Suppressor macrophage treated with lipopolysaccharide for 1 hour (primary cell): ENCODE measurements around the gene SEH1L.
"Not testable (repeated sequence)": the region's sequence is repeated elsewhere in the genome, so short reads cannot be mapped to it uniquely, and the experiment has no call there.

Experiments used
- DNase-seq, 3 donors: peaks; one replicate each; pipeline ENCODE4 v3.0.0-alpha.2; 2020 to 2022

The SEH1L gene

DNA sequence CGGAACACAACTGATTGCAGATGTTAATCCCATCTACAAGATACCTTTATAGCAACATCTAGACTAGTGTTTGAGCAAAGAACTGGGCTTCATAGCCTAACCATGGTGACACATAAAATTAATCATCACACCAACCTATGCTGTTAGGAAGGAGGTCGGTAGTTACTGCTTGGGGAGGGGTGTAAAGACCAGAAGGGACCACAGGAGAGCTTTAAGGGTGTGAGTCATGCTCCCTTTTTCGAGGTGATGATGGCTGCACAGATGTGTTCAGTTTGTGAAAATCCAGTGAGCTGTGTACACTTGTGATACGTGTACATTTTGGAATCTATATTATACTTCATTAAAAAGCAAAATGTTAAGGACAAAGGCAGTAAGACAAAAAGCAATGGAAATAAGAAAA lies 4.6 kb upstream of the SEH1L start:
- DNase-seq: no peak

DNA sequence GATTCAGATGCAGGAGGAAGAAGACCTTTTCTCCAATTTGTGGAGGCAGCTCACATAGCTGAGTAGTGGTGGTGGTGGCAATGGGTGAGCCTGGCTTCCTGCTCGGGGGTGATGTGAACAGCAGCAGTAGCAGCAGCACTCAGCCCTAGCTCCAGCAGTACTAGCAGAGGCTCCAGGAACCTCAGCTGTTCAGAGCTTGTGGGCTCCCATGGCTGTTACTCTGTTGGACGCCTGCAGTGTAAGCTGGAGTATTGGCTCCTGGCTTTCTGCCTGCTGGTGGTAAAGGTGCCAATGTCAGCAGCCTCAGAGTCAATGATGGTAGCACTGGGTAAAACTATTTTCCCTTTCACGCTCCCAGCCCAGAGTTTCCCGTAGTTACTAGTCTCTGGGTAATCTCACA lies 3.1 kb upstream of the SEH1L start:
- DNase-seq: peak in 2 of 3 donors; percentile 16 to 19

DNA sequence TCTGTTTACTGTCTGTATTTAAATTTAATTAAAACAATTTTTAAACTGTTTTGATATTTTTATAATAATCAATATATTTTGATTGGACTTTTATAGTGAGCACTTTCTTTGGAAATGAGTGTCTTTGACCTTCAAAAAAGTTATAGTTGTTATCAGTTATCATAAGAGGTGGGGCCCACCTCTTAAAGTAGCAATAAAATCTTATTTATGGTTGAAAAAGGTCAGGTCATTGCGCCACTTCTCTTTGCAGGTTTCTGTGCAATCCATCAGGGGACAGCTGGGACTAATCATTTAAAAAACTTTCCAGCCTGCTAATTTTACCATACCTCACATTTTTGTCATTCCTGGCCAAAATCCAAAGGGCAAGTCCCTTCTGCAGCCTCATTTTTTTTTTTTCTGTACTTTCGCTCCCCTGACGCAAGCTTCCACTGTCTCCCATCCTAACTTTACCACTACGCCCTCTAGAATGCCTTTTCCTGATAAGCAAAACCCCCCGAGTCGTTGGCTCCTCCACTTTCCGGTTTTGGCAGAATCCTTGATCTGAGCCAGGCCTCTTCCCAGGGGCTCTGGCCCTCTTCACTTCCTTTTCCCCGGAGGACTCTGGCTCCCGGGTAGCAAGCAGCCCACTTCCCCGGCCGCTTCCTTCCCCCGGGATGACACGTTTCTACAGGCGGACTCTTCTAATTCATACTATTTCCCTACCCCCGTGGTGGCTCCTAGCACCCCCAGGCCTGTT lies 1.1 kb upstream of the SEH1L start:
- DNase-seq: peak; percentile 63 to 81 (median 74)

DNA sequence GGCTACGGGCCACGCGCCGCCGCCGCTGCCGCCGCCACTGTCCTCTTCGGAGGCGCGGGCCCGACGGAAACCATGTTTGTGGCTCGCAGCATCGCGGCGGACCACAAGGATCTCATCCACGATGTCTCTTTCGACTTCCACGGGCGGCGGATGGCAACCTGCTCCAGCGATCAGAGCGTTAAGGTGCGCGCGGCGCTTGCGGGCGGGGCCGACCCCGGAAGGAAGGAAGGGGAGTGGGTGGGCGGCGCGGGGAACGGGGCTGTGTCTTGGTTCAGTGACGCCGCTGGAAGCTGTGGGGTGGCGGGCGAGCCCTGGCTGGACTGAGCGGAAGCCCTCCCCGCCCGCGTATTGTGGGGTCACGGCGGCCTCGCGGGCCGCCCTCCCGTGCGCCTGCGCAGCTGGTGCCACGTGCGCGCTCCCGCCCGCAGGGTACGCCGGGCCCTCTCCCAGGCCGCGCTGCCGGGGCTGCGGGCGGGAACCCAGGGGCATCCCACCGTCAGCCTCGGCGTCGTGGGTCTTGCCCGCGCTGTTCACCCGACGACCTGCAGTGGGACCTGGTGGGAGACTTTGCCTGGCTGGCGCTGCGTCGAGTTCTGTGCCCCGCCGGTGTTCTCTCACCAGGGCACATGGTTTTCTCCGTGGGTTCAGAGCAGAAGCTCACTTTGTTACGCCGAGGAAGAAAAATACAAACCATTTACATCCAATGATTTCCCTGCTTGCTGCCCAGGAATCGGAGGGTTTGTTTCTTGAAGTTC lies 416 bp downstream of the SEH1L start:
- peak; percentile 94 to 97 (median 97) for DNase-seq

DNA sequence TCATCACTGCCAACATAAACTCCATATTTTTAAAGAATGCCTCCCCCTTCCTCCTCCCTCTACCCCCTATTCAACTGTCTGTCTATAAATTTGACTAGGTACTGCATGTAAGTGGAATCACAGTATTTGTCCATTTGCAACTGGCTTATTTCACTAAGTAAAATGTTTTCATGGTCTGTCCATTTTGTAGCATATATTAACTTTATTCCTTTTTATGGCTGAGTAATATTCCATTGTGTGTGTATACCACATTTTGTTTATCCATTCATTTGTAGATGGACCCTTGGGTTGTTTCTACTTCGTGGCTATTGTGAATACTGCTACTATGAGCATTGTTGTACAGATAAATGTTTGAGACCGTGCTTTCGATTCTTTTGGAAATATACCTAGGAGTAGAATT lies 10.7 kb downstream of the SEH1L start:
- DNase-seq: no peak

DNA sequence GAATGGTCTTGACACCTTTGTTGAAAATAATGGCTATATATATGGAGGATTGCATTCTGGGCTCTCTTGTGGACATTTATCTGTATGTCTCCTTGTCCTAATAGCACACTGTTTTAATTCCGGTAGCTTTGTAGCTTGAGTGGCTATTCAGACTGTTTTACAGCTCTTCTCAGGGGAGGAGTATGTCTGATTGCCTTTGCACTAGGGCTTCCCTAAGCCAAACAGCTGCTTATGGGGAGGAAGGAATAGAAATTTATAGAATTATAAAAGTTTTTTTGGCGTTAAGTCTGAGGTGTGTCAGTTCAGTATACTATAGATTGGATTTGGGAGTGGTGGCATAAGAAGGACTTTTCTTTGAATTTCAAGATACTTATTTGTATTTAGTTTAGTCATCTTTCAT lies 12.6 kb downstream of the SEH1L start:
- DNase-seq: no peak

DNA sequence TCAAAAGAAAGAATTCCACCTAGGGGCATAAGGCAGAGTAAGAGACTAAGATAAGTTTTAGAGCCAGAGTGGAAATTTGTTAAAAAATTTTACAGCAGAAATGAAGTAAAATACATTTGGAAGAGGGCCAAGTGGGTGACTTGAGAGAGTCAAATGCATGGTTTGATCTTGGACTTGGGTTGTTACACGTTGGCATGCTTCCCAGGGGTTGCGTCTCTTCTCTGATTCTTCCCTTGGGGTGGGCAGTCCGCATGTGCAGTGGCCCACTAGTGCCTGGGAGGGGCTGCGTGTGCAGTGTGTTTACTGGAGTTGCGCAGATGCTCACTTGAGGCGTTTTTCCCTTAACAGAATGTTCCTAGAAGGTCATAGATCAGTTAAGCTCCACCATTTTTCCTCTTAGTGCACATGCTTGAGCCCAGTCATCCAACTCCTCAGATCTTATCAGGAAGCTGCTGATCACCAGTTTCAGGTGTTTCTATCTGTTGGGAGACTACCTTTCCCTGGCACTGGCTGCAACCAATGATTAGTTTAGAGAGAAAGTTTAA lies 13.1 kb downstream of the SEH1L start:
- DNase-seq: no peak

DNA sequence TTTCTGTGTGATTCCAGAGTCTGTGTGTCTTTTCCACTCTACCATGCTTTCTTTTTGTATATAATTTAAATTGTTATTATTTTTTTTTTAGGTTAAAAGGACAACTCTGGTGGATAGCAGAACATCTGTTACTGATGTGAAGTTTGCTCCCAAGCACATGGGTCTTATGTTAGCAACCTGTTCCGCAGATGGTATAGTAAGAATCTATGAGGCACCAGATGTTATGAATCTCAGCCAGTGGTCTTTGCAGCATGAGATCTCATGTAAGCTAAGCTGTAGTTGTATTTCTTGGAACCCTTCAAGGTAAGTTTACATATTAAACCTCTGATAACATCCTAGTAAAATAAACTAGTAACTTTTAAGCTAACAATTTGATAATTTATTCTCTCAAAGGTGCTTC lies 15.3 kb downstream of the SEH1L start:
- no peak for DNase-seq

DNA sequence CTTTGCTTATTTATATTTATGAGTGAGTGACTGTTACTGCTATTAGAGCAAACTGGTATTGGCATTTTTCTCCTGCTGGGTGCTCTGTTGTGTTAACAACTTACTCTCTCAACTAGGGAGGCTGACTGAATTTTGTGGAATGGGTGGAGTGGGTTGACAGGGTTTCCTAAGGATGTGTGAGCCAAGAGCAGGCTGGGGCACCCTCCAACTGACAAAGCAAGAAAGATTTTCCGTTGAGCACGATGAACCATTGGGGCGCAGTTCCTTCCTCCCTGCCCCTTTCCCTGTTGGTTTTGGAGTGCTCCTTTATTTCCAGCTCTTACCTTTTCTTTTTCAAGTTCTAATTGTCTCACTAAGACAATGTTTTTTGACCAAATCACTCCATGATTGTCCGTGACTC lies 20.3 kb downstream of the SEH1L start:
- no peak for DNase-seq

DNA sequence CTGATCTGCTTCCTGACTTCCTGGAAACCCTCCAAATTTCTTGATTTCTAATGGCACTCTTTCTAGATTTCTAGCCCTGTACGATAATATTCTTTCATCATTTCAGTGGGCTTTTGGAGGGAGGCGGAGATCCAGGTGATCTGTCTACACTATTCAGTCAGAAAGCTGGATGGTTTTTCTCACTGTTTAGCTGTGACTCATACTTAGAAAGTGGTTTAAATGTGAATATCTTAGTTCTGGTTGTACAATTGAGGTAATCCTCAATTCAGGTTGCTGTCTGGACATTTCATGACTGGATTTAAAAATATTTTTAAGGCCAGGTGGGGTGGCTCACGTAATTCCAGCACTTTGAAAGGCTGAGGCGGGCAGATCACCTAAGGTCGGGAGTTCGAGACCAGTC lies 20.8 kb downstream of the SEH1L start:
- DNase-seq: no peak

DNA sequence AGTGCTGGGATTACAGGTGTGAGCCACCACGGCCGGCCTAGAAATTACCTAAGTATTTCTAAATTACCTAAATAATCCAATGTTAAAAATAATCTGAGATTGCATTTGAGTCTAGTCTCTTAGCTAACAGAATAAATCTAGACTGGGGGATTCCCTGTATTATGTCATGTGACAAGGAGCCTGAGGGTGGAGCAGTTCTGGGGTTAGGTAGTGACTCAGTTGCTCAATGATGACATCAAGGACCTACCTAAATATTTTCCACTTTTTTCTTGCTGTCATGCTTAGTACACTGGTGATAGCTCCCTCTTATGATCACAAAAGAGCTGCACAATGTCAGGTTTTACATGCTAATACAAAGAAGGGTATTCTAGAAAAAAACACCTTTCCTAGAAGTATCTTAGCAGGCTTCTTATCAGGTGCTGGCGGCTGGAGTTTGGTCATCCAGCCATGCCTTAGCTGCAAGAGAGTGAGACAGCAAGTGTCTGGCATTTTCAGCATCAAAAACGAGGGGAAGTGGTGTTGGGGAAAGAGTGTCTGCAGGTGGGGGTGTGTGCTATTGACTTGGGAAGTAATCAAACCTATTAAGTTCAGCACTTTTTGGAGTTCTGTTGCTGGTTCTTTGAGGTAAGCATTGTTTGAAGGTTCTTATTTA lies 25.9 kb downstream of the SEH1L start:
- peak; percentile 43 to 60 (median 46) for DNase-seq

DNA sequence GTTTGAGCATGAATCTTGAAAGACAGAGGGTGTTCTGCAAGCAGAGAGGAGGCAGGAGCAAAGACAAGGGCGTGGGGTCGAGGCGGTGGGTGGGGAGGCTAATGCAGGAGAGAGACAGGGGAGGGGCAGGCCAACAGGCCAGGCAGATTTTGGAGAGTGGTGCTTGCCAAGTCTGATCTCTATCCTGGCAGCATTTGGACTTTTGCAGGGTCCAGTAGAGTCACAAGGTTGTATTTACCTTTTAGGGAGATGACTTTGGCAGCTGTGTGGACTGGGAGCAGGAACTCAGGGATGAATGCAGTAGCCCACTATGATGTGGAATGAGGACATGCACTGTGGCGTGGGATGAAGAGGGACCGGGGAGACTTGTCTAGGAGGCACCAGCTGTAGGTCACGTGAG lies 27.7 kb downstream of the SEH1L start:
- DNase-seq: no peak

DNA sequence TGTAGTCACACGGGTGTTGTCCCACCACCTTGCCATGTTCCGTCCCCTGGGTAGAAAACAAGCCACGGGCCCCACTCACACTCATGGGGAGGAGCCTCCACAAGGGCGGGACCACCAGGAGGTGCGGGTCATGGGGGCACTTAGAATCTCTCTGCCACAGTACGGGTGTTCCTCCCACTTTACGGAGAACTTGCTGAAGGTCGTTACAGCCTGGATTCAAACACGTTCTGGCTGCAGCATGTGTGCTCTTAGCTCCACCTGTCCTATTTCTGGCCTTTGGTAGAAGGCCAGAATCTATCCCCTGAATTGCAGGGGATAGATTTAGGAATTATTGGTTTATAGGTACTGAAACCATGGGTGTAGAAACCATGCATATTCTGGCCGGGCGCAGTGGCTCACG lies 28.5 kb downstream of the SEH1L start:
- DNase-seq: no peak

DNA sequence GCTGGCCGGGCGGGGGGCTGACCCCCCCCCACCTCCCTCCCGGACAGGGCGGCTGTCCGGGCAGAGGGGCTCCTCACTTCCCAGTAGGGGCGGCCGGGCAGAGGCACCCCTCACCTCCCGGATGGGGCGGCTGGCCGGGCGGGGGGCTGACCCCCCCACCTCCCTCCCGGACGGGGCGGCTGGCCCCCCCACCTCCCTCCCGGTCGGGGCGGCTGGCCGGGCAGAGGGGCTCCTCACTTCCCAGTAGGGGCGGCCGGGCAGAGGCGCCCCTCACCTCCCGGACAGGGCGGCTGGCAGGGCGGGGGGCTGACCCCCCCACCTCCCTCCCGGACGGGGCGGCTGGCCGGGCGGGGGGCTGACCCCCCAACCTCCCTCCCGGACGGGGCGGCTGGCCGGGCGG lies 32.3 kb downstream of the SEH1L start:
- DNase-seq: not testable (repeated sequence)

DNA sequence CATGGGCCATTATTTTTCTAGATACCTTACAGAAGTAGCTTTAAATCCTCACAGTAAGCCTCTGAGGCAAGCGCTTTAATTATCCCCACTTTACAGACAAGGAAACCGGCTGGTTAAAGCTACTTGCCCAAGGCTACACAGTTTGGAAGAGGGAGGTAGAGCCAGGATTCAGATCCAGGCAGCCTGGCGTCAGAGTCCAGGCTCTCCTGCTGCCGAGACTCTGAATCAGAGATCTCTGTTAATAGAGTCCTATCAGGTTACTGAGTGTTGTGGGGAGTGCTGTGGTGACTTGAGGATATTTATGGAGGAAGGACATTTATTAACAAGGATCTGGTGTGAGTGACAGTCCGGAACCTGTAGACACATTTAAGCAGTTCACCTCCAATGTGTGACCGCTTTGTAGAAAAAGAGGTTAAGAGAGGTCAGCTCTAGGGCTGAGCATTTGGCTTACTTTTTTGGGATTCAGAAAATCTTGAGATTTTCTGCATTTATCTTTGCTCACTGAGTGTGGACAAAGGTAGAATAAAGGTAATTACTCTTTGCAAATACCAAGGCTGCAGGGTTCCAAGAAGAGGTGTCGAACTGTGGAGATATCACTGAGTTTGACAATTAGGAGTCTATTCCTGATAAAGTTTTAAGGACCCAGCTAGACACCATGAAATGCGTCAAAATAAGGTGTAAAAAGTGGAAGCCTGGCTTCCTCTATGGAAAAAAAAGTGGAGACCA lies 41.7 kb downstream of the SEH1L start:
- no peak for DNase-seq

DNA sequence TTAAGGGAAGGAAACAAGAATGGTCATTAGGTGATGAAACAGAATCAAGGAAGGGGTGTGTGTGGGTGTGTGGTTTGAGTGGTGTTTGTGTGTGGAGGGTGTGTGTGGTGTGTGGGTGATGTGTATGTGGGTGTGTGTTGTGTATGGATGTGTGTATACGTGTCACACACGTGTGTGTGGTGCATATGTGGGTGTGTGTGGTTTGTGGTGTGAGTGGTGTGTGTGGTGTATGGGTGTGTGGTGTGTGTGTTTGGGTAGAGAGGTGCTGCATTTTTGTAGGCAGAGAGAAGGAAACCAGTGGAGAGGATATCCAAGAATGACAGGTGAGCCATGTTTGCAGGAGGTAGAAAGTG lies 42.3 kb downstream of the SEH1L start:
- peak; percentile 43 to 49 (median 49) for DNase-seq

DNA sequence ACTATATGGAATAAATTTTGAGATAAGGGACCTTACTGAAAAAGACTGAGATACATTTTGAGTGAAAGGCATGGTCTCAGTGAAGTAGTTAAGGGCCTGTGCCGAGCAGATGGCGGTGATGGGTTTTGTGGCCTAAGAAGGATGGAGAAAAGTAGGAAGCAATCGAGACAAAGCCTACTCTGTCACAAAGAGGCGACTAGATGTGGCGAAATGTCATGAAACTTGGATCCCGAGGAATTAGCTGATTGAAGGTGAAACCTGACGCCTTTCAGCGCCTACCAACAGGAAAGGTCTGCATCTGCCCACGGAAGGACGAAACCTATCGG lies 42.8 kb downstream of the SEH1L start:
- no peak for DNase-seq

DNA sequence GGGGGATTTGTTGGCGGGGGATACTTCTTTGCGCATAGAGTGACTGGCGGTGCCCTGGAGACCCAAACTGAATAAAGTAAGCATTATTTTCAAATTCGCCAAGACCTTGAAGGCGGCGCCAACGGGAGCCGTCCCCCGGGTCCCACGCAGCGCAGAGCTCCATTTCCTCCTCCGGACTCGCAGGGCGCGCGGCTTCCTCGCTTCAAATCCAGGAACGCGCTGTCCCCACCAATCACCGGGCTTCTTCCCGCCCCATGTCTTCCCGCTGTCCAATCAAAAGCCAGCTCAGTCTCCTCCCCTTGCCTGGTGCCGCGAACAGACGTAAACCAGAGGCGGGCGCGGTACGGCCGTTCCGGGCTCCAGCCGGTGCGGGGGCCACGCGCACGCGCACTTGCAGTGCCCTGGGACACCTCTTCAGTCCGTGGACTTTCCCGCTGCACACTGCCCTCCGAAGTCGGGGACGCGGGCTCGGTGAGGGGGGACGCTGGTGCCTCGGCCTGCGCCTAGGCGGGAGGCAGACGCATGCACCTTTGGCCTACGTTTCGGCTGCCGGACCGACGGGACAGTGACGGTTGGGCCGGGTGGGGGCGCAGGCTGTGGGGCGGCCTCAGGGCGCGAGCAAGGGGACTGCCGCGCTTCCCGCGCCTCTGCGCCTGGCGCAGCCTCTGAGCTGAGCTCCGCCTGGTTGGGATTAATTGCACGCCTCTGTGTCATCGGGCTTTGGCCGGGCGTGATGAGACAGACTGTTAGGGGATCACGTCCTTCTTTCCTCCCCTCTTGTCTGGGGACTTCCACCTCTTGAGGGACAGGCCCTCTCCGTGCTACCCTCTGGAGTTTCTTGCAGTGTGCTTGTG lies 43.4 kb downstream of the SEH1L start, which contains the start of gene CEP192:
CEP192 (plus strand) TSS at position 396 of the 854 bp plus-strand sequence. CDS start 8,063 bp downstream, outside the sequence.
- peak; percentile 98 to 99 (median 99) for DNase-seq

DNA sequence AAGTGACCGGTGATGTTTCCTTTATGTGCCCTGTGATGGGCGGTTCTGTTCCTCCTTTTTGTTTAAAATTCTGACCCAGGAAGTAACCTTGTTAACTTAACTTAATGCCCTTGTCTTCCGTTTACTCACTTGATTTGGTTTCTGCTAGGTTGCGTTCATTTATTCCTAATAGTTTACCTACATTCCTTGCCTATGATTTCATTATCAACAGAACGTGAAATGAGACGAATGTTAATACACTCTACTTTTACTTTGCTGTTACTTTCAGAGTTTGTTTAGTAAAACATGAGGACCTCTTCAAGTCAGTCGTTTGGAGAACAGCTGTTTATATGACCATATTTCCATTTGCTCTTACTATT lies 44.0 kb downstream of the SEH1L start:
- DNase-seq: no peak

DNA sequence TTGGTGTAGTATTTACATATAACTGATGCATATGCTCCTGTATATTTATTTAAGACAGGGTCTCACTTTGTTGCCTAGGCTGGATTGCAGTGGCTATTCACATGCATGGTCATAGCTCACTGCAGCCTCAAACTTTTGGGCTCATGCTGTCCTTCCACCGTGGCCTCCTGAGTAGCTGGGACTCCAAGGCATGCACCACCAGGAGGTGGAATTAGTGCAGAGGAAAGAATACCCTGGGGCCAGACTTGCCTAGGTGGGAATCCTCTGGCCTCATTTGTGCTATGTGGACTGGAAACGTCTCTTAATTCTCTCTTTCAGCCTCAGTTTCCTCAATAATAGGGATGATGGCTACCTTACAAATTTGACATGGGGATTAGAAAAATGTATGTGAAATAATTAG lies 45.6 kb downstream of the SEH1L start:
- no peak for DNase-seq

DNA sequence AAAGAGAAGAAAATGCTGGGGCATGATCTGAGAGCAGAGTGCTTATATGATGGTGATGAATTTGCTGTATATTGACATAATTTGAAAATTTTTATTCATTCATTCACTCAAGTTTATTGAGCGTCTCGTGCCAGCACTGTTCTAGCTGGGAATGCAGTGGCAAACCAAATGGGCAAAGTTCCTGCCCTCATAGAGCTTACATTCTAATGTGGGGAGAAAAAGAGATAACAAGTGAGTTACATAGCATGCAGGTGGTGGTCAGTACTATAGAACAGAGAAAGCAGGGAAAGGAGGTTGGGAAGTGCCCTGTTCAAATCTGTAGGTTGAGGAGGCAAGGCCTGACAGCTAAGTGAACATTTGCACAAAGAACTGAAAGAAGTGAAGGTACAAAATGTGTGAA lies 47.6 kb downstream of the SEH1L start:
- no peak for DNase-seq

DNA sequence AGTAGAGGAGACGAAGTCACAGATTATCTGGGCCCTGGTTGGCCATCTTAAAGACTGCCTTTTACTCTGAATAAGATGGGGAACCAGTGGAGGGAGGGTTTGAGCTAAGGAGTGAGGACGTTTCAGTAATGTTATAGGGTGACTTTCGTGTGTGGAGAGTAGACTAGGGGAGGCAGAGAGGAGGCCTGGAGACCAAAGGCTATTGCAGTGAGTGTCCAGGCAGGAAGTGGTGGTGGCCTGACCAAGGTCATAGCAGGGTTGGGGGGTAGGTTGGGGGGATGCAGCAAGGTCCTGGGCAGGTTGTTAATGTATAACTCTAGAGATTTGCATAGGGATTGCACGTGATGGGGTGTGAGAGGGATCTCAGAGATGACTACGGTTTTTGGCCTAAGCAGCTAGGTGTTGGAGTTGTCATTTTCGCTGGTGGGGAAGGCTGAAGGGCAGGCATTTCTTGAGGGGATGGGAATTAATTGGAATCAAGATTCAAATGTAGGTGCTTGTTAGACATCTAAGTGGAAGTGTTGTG lies 48.2 kb downstream of the SEH1L start:
- DNase-seq: no peak
